ENCODE data around the gene NUDT16L1. TPM values are rescaled to one million over a fixed set of nuclear protein-coding genes. Genes with fewer than 3 reads are reported as not detected.

The NUDT16L1 gene
- total RNA-seq (2014; rRNA removed; shearing (Covaris generic)): 28.7 and 45.3 TPM in 2 replicates

DNA sequence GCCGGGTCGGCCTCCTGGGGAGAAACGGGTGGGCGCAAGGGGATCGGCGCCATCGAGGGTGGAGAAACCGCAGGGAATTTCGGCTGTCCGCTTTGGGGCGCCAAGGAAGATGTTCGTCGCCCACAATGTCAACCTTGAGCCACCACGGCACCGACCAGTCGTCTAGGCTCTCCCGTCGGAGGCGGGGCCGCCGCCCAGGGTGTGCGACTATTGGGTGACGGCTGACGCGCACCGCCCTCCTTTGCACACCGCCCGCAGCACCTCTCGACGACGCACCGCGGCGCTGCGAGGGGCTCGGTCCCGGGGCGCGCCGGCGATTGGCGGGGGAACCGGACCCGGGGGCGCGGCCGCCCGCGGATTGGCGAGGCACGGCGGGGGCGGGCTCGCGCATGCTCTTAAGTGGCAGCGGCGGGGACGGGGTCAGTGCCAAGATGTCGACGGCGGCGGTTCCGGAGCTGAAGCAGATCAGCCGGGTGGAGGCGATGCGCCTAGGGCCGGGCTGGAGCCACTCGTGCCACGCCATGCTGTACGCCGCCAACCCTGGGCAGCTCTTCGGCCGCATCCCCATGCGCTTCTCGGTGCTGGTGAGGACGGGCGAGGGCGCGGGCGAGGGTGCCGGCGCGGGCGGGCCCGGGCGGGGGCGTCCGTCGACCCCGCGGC, at the start of gene NUDT16L1:
NUDT16L1 (plus strand) TSS at position 267 of the 660 bp plus-strand sequence; CDS start at position 432, 165 bp downstream.
- DNase-seq (ENCODE audit: low read depth): peak; percentile 93

DNA sequence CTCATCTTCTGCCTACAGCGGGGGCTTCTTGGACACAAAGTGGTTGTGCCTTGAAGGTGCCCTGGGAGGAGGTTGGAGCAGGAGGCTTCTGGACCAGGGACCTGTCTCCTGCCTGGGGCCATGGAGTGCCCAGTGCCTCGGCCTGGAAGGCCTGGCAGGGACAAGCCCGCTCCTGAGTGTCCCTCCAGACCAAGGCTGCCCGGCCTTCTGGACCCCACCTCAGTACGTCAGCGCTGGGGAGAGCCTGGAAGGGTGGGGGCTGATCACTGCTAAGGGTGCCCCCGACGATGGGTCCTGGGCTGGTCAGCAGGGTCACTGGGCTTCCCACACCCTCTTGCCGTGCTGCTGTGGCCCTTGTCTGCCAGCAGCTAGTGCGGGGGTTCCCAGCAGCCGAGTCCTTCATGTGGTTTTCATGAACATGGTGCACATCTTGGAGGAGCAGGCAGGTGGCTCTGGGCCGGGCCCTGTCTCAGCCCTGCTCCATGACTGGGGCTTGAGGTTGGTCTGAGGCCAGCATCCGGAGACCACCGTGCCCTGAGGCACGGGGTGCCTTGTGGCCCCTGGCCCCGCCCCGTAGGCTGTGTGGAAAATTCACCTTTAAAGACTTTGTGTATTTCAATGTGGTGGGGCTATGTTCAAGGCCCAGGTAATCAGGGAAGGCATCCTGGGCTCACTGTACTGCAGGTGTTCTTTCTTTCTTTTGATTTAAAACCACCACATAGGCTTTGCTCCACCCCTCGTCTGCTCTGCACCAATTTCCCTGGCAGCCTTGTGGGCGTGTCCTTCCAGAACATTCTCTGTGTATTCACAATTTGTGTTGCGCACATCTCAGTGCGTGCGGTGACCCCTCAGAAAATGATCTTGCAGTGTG, 46.4 kb upstream of the NUDT16L1 start:
- no peak for DNase-seq (ENCODE audit: low read depth)

DNA sequence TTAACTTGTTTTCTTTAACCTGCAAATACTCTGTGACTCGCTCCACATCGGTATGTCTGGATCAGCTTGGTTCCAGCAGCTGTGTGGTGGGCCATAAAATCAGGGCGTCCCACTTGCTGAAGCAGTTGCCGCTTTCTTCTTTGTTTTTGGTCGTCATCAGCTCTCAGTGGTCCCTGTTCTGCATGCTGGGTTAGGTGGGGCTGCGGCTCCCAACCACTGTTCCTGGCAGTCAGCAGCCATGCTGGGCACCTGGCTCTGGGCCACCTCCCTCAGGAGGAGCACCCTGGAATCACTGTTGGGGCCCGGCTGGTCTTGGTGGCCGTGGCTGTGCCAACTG, 45.8 kb upstream of the NUDT16L1 start:
- DNase-seq (ENCODE audit: low read depth): no peak

DNA sequence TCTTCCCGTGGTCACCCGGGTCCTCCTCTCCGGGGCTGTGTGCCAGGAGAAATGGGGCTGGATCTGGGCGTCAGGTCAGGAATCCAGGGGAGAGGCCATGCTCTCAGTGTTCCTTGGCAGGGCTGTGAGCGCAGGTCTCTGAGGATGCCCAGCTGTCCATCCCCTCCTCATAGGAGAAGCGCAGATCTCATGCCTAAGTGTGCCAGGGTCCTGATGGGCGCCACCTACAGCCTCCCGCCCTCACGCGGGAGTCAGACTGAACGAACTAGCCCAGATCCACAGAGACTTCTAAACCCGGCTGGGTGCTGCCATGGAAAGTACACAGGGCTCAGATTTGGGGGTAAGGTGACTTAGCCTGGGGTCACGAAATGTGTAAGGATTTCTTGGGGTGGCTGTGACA, 44.4 kb upstream of the NUDT16L1 start:
- DNase-seq (ENCODE audit: low read depth): no peak

DNA sequence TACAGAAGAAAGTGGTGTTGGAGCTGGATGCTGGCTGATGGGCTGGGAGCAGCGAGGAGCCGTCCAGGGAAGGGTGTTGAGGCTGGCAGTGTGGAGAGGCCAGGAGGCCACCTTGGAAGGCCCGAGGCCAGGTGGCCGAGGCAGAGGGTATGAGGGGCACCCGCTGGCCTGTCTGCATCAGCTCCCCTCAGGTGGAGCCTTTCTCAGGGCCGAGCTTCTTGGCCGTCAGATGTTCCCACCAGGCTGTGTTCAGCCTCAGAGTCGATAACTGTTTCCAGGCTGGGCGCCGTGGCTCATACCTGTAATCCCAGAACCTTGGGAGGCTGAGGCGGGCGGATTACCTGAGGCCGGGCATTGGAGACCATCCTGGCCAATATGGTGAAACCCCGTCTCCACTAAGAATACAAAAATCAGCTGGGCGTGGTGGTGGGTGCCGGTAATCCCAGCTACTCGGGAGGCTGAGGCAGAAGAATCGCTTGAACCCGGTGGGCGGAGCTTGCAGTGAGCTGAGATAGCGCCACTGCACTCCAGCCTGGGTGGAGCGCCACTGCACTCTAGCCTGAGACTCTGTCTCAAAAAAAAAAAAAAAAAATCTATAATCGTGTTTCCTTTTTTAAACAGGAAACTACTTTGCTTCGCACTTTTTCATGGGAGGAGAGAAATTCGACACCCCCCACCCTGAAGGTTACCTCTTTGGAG, 43.5 kb upstream of the NUDT16L1 start:
- DNase-seq (ENCODE audit: low read depth): no peak

DNA sequence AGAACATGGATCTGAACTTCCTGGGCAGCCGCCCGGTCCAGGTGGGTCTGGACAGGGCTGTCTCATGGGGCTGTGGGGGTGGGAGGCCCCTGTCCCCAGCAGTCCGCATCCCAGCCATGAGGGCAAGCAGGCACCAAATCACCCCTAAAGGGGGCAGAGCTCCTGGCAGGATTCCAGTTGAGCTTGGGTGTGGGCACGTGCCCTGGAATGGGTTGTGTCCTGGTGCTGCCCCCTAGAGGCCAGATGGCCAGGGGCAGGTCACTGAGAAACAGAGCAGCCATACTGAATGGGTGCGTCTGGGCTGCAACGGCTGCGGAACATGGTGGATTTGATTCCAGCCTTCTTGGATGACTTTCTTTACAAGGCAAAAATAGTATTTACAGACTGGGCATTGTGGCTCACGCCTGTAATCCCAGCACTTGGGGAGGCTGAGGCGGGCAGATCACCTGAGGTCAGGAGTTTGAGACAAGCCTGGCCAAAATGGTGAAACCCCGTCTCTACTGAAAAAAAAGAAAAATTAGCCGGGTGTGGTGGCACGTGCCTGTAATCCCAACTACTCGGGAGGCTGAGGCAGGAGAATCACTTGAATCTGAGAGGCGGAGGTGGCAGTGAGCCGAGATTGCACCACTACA, 42.8 kb upstream of the NUDT16L1 start:
- peak; percentile 42 for DNase-seq (ENCODE audit: low read depth)

DNA sequence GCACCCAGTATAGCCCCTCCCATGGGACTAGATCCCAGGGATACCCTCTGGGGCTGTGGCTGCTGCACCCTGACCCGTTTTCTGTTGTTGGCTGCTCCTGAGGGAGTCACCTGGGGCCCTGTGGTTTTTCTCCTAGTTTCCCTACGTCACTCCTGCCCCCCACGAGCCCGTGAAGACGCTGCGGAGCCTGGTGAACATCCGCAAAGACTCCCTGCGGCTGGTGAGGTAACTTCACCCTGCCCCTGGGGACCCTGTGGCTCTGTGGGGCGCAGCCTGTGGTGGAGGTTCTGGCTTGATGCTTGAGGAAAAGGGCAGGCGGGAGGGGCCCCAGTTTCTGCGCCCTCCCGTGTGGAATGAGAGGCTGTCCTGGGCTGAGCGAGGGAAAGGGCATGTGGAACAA, 41.5 kb upstream of the NUDT16L1 start:
- no peak for DNase-seq (ENCODE audit: low read depth)

DNA sequence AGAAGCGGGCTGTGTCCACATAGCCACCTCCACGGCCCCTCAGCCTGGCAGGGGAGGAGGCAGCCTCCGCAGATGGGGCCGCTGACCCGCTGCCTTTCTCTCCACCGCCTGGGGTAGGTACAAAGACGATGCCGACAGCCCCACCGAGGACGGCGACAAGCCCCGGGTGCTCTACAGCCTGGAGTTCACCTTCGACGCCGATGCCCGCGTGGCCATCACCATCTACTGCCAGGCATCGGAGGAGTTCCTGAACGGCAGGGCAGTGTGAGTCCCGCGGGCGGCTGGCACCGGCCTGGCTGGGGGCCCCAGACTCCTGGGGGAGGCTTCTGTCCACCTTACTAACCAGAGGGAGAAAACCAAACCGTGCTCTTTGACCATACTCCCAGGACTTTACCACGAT, 40.8 kb upstream of the NUDT16L1 start:
- no peak for DNase-seq (ENCODE audit: low read depth)

DNA sequence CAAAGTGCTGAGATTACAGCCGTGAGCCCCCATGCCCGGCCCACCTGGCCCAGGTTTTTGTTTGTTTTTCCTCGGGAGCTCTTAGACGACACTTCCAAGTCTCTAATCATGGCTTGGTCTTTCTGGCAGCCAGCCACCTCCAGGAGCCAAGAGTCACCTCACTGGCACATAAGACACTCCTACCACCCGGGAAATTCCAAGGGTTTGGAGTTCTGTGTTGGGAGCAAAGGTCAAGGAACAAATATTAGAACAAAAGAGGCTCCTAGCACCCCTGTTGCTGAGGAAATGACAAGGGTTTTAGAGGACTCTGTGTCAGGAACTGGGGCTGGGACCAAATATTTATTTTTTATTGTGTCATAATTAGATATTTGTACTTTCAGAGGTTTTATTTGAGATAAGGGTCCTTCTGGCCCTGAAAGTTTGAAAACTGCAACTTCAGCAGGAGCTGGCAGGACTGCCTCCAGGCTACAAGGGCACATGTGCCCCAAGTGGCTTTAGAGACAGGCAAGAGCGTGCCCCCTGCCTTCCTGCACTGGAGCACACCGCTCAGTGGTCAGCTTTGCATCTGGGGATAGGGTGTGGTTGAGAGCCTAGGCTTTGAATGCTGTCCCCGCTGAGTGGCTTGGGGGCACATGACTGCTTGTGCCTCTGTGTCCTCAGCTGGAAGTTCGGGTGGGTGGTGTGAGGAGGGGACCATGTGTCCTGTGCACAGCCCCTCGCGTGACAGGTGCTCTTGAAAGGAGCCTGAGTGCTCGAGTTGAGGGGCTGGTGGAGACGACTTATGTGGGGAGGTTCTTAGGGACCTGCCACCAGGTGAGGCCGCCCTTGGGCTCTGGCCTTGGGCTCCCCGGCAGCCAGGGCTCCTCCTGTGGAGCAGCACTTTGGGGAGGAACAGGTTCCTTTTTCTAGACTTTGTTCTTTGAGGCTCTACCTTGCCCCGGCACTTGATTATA, 39.1 kb upstream of the NUDT16L1 start:
- no peak for DNase-seq (ENCODE audit: low read depth)

DNA sequence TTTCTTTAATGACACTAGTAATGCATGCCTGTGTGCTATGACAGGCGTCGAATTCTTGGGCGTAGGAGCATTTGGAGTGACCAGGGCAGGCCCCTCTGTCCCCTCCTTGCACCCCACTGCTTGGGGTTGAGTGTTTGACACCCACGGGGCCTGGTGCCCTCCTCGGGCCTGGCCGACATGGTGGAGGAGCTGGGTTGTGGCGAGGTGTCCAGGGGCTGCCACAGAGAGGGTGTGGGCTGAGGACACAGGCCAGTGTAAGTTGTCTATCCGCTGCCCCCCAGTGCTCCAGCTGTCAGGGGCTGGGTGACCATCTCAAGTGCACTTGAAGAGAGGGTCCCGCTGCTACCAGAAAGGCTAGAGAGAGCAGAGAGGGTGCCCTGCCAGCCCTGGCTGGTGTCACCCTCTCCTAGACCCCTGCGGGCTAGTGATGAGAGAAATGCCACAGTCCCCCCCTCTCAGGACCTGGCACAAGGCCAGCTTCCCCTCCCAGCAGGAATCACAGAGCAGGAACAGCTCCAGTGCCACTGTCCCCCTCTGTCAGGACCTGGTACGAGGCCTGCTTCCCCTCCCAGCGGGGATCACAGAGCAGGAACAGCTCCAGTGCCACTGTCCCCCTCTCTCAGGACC, 38.3 kb upstream of the NUDT16L1 start:
- DNase-seq (ENCODE audit: low read depth): no peak

DNA sequence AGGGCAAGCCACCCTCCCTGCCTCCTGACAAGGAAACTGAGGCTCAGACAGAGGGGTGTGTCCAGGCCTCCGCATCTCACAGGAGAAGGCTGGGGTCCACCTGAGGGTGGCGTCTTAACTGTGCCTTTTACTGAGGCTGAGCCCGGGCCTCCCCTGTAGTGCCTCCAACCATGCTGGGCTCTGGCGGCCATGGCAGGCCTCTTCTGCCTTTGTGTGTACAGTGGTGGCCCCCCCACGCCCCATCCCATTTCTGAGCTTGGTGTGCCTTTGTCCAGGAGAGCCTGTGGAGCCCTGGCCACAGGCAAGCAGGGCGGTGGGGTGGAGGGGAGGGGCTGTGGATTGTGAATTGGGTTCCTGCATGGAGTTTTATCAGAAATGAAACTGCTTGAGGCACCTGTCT, 37.6 kb upstream of the NUDT16L1 start:
- DNase-seq (ENCODE audit: low read depth): no peak

DNA sequence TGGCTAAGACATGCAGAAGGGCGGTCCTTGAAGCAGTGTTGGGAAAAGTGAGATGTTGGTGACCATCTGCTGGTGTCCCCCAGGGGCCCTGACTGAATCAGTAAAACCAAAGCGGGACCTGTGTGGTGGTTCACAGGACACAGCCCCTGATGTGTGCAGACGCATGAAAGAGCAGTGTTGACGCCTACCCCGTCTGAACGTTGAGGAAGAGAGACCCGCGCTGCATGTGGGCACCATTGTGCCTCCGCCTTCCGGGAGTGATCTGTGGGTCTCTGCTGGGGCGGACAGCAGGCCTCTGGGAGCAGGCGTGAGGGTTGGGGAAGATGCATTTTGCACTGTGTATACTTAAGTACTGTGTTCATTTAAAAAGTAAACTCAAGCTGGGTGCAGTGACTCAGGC, 37.1 kb upstream of the NUDT16L1 start:
- no peak for DNase-seq (ENCODE audit: low read depth)

DNA sequence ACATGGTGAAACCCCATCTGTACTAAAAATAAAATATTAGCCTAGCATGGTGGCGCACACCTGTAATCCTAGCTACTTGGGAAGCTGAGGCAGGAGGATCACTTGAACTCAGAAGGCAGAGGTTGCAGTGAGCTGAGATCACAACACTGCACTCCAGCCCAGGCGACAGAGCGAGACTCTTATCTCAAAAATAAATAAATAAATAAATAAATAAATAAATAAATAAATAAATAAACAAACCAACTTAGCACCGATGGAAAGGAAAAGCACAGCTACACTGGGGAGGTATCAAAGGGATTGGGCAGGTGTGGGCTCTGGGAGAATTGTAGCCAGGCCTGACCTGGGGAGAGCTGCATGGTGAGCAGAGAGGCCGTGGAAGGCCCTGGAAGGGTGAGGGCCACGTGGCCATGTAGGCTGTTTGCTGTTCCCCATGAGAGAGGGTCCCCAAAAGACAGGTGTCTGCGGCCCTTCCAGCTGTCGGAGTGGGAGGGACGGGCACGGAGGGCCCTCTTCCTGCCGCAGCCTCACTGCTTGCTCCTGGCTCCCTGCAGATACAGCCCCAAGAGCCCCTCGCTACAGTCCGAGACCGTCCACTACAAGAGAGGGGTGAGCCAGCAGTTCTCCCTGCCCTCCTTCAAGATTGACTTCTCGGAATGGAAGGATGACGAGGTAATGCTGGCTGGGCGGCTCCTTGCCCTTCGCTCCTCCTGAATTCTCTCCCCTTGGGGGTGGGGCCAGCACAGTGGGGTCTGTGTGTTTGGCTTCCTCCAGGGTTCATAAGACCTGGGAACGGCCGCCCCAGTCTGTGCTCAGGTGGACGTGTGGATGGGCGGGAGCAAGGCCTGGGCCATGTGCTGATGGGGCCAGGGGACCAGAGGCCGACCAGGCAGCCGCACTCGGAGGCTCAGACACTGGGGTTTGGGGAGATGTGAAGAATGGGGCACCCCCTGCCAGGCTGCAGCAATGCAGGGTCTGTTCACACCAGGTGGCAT, 36.4 kb upstream of the NUDT16L1 start:
- no peak for DNase-seq (ENCODE audit: low read depth)

DNA sequence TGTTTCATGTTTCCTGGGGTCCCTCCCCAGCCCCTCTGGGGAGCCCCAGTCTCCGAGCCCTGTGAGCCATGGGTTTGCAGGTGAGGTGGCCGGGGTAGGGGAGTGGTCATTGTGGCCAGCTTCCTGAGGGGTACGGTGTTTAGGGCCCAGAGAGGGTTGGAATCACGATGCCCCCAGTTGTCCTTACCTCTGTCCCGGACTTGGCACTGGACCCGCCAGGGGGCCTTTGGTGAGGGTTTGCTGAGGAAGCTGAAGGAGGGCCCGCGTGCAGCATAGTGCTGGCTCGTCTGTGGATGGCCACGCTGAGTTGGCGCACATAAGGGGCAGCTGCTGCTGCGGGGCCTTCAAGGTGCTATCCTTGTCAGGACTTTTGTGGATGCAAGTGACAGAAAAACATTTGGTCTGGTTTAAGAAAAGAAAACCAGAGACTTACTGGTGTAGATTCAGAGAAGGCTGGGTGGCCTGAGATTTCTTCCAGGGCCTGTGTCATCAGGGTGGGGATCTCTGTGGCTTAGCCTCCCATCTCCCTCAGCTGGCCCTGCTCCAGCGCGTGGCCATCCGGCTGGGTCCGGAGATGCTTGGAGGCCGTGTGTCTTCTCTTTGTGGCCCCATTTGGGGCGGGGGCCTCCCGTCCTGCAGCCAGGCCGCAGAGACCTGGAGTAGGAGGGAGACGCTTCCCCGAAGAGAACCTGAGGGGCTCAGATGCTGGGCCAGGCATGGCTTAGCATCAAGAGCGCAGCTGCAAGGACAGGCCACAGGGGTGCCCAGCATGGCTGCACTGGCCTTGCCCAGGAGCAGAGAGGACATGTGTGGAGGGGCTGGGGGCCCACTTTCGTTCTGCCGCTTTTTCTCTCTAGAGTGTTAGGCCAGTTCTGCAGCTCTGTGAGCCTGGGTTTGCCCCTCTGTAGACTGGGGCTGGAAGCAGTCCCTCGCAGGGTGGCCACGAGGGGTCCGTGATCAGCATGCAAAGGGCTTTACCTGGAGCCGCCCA, 33.7 kb upstream of the NUDT16L1 start:
- DNase-seq (ENCODE audit: low read depth): no peak

DNA sequence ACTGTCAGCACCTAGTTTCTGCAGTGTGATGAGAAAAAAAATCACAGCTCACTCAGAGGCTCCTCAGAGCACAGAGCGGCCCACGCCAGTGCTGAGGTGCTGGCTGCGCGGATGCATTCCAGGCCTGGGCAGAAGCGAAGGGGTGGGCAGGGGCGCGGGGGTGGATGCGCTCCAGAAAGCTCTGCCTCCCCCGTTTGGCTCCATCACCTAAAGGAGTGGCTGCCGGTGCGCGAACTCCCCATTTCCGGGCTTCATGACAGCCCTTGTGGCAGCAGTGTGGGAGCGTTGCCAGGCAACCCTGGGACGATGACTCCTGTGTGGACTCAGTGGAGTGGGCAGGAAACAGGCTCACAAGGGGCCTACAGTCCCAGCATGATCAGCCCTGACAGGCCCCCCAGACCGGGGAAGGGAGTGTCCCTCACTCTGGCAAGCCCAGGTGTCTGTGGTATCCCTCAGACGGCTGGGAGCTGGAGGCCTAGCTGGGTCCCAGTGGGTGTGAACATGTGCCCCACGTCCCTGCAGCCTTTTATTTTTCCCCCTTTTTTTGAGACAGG, 32.8 kb upstream of the NUDT16L1 start:
- peak; percentile 62 for DNase-seq (ENCODE audit: low read depth)

DNA sequence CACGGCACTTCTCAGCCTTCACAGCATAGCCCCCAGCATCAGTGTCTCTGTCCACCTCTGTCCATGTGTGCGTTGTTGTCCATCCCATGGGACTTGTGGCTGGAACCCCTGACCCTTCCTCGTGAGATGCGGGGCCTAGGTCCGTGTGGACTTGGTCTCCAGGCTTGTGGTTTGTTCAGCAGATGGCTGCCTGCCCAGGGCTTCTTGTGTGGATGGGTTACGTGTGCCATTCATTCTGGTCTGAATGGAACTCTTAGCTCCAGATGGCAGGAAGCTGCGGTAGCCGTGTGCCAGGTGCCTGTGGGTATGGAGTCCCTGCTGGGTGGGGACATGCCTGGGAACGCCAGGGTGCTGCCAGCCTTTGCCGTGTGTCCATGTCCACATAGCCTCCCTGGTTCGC, 31.7 kb upstream of the NUDT16L1 start:
- DNase-seq (ENCODE audit: low read depth): peak; percentile 71

DNA sequence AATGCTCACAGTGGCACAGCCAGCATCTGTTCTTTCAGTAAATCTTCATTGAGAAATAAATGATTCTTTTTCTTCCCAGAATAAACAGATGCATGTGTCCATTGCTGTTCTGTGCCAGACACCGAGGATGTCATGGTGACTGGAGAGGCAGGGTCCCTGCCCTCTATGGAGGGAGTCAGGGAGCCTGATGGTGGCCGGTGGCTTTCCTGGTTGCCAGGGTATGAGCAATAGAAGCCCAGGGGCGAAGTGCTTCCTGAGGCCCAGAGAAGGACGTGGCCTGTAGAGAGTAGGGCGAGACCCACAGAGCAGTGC, 29.9 kb upstream of the NUDT16L1 start:
- peak; percentile 52 for DNase-seq (ENCODE audit: low read depth)

Measured in RPMI7951 (cell line).